ENCODE results near the gene GALNT16. TPM values are rescaled to one million over a fixed set of nuclear protein-coding genes. Genes with fewer than 3 reads are reported as not detected.
A peak's percentile ranks its signal among the peaks of the same experiment; 100 is the strongest.
"Not testable (repeated sequence)": the region's sequence is repeated elsewhere in the genome, so short reads cannot be mapped to it uniquely, and the experiment has no call there.

The GALNT16 gene
- total RNA-seq, 1 donor from 2014 or later: 36.7 TPM

- H3K9me3 Mint-ChIP-seq (ENCODE audit: low read depth): no peaks in the 10 kb centered on the region
- TF ChIP-seq CTCF (IDR thresholded peaks at IDR 0.05): no peak
- H3K27ac Mint-ChIP-seq (ENCODE audit: unreplicated experiment): no peak overlapping the region
- H3K4me3 Mint-ChIP-seq (ENCODE audit: unreplicated experiment): no peak overlapping the region
- DNase-seq (ENCODE audit: low spot score): no peak
- peaks cover 7% of the 10 kb centered on the region for H3K36me3 Mint-ChIP-seq (ENCODE audit: low read depth)
- H3K27me3 Mint-ChIP-seq (ENCODE audit: low read depth): no peaks in the 10 kb centered on the region
- H3K4me1 Mint-ChIP-seq (ENCODE audit: low read depth): peaks cover 12% of the 10 kb centered on the region
Observed at GRCh38 chr14:69275331-69275730, 15.4 kb downstream of the GALNT16 start.

GRCh38 chr14:69277356-69277755, 17.4 kb downstream of the GALNT16 start:
- H3K27ac Mint-ChIP-seq (ENCODE audit: unreplicated experiment); DNase-seq (ENCODE audit: low spot score); H3K36me3 Mint-ChIP-seq (ENCODE audit: low read depth); H3K4me1 Mint-ChIP-seq (ENCODE audit: low read depth); H3K9me3 Mint-ChIP-seq (ENCODE audit: low read depth); H3K4me3 Mint-ChIP-seq (ENCODE audit: unreplicated experiment); H3K27me3 Mint-ChIP-seq (ENCODE audit: low read depth): not testable (repeated sequence)

GRCh38 chr14:69280746-69281291, 20.9 kb downstream of the GALNT16 start:
- Mint-ChIP-seq H3K9me3 (ENCODE audit: low read depth) (no peaks in the 10 kb centered on the region), H3K36me3 (ENCODE audit: low read depth) (peaks cover 7% of the 10 kb centered on the region), H3K27me3 (ENCODE audit: low read depth) (no peaks in the 10 kb centered on the region), H3K4me3 (ENCODE audit: unreplicated experiment) (no peak overlapping the region), H3K4me1 (ENCODE audit: low read depth) (no peaks in the 10 kb centered on the region), H3K27ac (ENCODE audit: unreplicated experiment) (no peak overlapping the region)
- no peak for DNase-seq (ENCODE audit: low spot score)
- no peak for TF ChIP-seq CTCF (IDR thresholded peaks at IDR 0.05)

- Mint-ChIP-seq H3K27me3 (ENCODE audit: low read depth) (no peaks in the 10 kb centered on the region), H3K4me1 (ENCODE audit: low read depth) (no peaks in the 10 kb centered on the region), H3K36me3 (ENCODE audit: low read depth) (peaks cover 6% of the 10 kb centered on the region), H3K27ac (ENCODE audit: unreplicated experiment) (no peak overlapping the region), H3K4me3 (ENCODE audit: unreplicated experiment) (no peak overlapping the region), H3K9me3 (ENCODE audit: low read depth) (no peaks in the 10 kb centered on the region)
- peak; percentile 29 for TF ChIP-seq CTCF (IDR thresholded peaks at IDR 0.05)
- DNase-seq (ENCODE audit: low spot score): no peak
Observed at GRCh38 chr14:69281450-69282169, 21.7 kb downstream of the GALNT16 start.

GRCh38 chr14:69282448-69282847, 22.5 kb downstream of the GALNT16 start:
- TF ChIP-seq CTCF (IDR thresholded peaks at IDR 0.05): no peak

GRCh38 chr14:69284170-69284569, 24.2 kb downstream of the GALNT16 start:
- no peak overlapping the region for H3K4me3 Mint-ChIP-seq (ENCODE audit: unreplicated experiment)
- no peak for DNase-seq (ENCODE audit: low spot score)
- H3K36me3 Mint-ChIP-seq (ENCODE audit: low read depth): peaks cover 2% of the 10 kb centered on the region
- peaks cover 9% of the 10 kb centered on the region for H3K4me1 Mint-ChIP-seq (ENCODE audit: low read depth)
- no peak for TF ChIP-seq CTCF (IDR thresholded peaks at IDR 0.05)
- H3K27me3 Mint-ChIP-seq (ENCODE audit: low read depth): no peaks in the 10 kb centered on the region
- no peak overlapping the region for H3K27ac Mint-ChIP-seq (ENCODE audit: unreplicated experiment)
- no peaks in the 10 kb centered on the region for H3K9me3 Mint-ChIP-seq (ENCODE audit: low read depth)

More at GRCh38 chr14:69282448-69282847, 22.5 kb downstream of the GALNT16 start:
- H3K27me3 Mint-ChIP-seq (ENCODE audit: low read depth): no peaks in the 10 kb centered on the region
- peaks cover 2% of the 10 kb centered on the region for H3K4me1 Mint-ChIP-seq (ENCODE audit: low read depth)
- no peak overlapping the region for H3K4me3 Mint-ChIP-seq (ENCODE audit: unreplicated experiment)
- peaks cover 3% of the 10 kb centered on the region for H3K36me3 Mint-ChIP-seq (ENCODE audit: low read depth)
- DNase-seq (ENCODE audit: low spot score): no peak
- no peak overlapping the region for H3K27ac Mint-ChIP-seq (ENCODE audit: unreplicated experiment)
- H3K9me3 Mint-ChIP-seq (ENCODE audit: low read depth): no peaks in the 10 kb centered on the region

Measured in chondrocyte (in vitro differentiated cells).